H9 (cell line): Measurements from ENCODE around the gene TMEM198. TPM values are rescaled to one million over a fixed set of nuclear protein-coding genes. Genes with fewer than 3 reads are reported as not detected.

ENCODE experiments used
- DNase-seq: peaks from one replicate; pipeline ENCODE4 v3.0.0-alpha.2; 2017
- H2AFZ ChIP-seq: one replicate; pipeline ENCODE4 v1.6.1; 2013; ENCODE audit warnings: mild to moderate bottlenecking, low read length, control low read depth, moderate library complexity
- H2AK5ac ChIP-seq: 2 replicates; pipeline ENCODE4 v1.6.1; 2013; ENCODE audit warnings: low read length, control low read depth, mixed read lengths; ENCODE audit not compliant: insufficient read length
- H2BK120ac ChIP-seq: one replicate; pipeline ENCODE4 v1.6.1; 2013; ENCODE audit warnings: low read depth, mild to moderate bottlenecking, low read length, control low read depth, inconsistent platforms; ENCODE audit not compliant: poor library complexity, severe bottlenecking
- H2BK12ac ChIP-seq: 2 replicates; pipeline ENCODE4 v1.6.1; 2013; ENCODE audit warnings: low read length, control low read depth, mixed read lengths, low read depth; ENCODE audit not compliant: insufficient read length
- H2BK15ac ChIP-seq: 2 replicates; pipeline ENCODE4 v1.6.1; 2013; ENCODE audit warnings: low read depth, low read length, control low read depth
- H2BK20ac ChIP-seq: one replicate; pipeline ENCODE4 v1.6.1; 2013; ENCODE audit warnings: low read depth, mild to moderate bottlenecking, low read length, control low read depth, inconsistent platforms; ENCODE audit not compliant: poor library complexity, severe bottlenecking
- H2BK5ac ChIP-seq: 2 replicates; pipeline ENCODE4 v1.6.1; 2013; ENCODE audit warnings: low read length, control low read depth, mixed read lengths; ENCODE audit not compliant: insufficient read length
- H3K14ac ChIP-seq: 2 replicates; pipeline ENCODE4 v1.6.1; 2013; ENCODE audit warnings: low read length, control low read depth; ENCODE audit not compliant: insufficient read depth
- H3K18ac ChIP-seq: 2 replicates; pipeline ENCODE4 v1.6.1; 2013; ENCODE audit warnings: low read depth, mild to moderate bottlenecking, mixed read lengths, low read length, control low read depth; ENCODE audit not compliant: insufficient read length
- H3K23ac ChIP-seq: 2 replicates; pipeline ENCODE4 v1.6.1; 2013; ENCODE audit warnings: low read length, control low read depth, mixed read lengths, low read depth; ENCODE audit not compliant: insufficient read length
- H3K23me2 ChIP-seq: 2 replicates; pipeline ENCODE4 v1.6.1; 2013; ENCODE audit warnings: low read depth, mild to moderate bottlenecking, mixed read lengths, low read length, control low read depth; ENCODE audit not compliant: insufficient read length, poor library complexity, severe bottlenecking
- H3K27ac ChIP-seq: 2 replicates; pipeline ENCODE4 v1.5.1; 2013; ENCODE audit warnings: low read length, control low read depth, mixed read lengths, low read depth; ENCODE audit not compliant: insufficient read length
- H3K27me3 ChIP-seq: 2 replicates; pipeline ENCODE4 v1.6.1; 2013; ENCODE audit warnings: low read length, control low read depth, inconsistent platforms; ENCODE audit not compliant: insufficient read depth
- H3K4ac ChIP-seq: 2 replicates; pipeline ENCODE4 v1.6.1; 2013; ENCODE audit warnings: low read depth, mild to moderate bottlenecking, control low read depth, inconsistent platforms, low read length, moderate library complexity
- H3K4me1 ChIP-seq: 2 replicates; pipeline ENCODE4 v1.6.1; 2013; ENCODE audit warnings: low read length, control low read depth, inconsistent platforms; ENCODE audit not compliant: insufficient read depth
- H3K4me2 ChIP-seq: 2 replicates; pipeline ENCODE4 v1.6.1; 2013; ENCODE audit warnings: low read length, control low read depth, mixed read lengths; ENCODE audit not compliant: insufficient read length, insufficient read depth
- H3K56ac ChIP-seq: 2 replicates; pipeline ENCODE4 v1.6.1; 2013; ENCODE audit warnings: low read depth, mild to moderate bottlenecking, mixed read lengths, low read length, control low read depth; ENCODE audit not compliant: insufficient read length
- H3K79me1 ChIP-seq: 2 replicates; pipeline ENCODE4 v1.6.1; 2013; ENCODE audit warnings: low read depth, mild to moderate bottlenecking, moderate library complexity, low read length, control low read depth, inconsistent platforms; ENCODE audit not compliant: insufficient read depth, poor library complexity, severe bottlenecking
- H3K79me2 ChIP-seq: 2 replicates; pipeline ENCODE4 v1.6.1; 2013; ENCODE audit warnings: low read length, control low read depth, inconsistent platforms; ENCODE audit not compliant: insufficient read depth
- H3K9ac ChIP-seq: 2 replicates; pipeline ENCODE4 v1.6.1; 2013; ENCODE audit warnings: low read length, control low read depth, mixed read lengths; ENCODE audit not compliant: insufficient read length; ENCODE audit errors: extremely low read depth
- H3K9me3 ChIP-seq: one replicate; pipeline ENCODE4 v1.6.1; 2013; ENCODE audit warnings: low read depth, low read length, inconsistent platforms; ENCODE audit not compliant: control insufficient read depth
- H3T11ph ChIP-seq: one replicate; pipeline ENCODE4 v1.6.1; 2013; ENCODE audit warnings: mild to moderate bottlenecking, low read length, control low read depth, inconsistent platforms
- H4K20me1 ChIP-seq: one replicate; pipeline ENCODE4 v1.6.1; 2013; ENCODE audit not compliant: control insufficient read depth, insufficient read length, insufficient read depth
- H4K5ac ChIP-seq: 2 replicates; pipeline ENCODE4 v1.6.1; 2013; ENCODE audit warnings: low read depth, mild to moderate bottlenecking, mixed read lengths, low read length, control low read depth; ENCODE audit not compliant: insufficient read length
- H4K8ac ChIP-seq: replicated peaks from 2 replicates; pipeline ENCODE4 v1.6.1; 2013; ENCODE audit warnings: low read length, control low read depth, mixed read lengths, low read depth; ENCODE audit not compliant: insufficient read length
- H4K91ac ChIP-seq: 2 replicates; pipeline ENCODE4 v1.6.1; 2013; ENCODE audit warnings: low read depth, mild to moderate bottlenecking, moderate library complexity, mixed read lengths, low read length, control low read depth; ENCODE audit not compliant: insufficient read length
- H3K27ac Mint-ChIP-seq, 3 experiments: 2 replicates in 2 of 3; 3 replicates in 1 of 3; pipeline ENCODE4 v1.8.0; 2020 to 2021; ENCODE audit warnings: mixed read lengths in 3 of 3, mild to moderate bottlenecking in 1 of 3, moderate library complexity in 1 of 3
- H3K27me3 Mint-ChIP-seq: 2 replicates; pipeline ENCODE4 v1.8.0; 2021; ENCODE audit warnings: low read depth, mild to moderate bottlenecking, moderate library complexity, mixed read lengths
- H3K36me3 Mint-ChIP-seq, 3 experiments: 2 replicates in 2 of 3; 3 replicates in 1 of 3; pipeline ENCODE4 v1.8.0; 2020 to 2021; ENCODE audit warnings: low read depth in 3 of 3, mixed read lengths in 3 of 3; ENCODE audit not compliant: insufficient read depth in 1 of 3
- H3K4me1 Mint-ChIP-seq, 2 experiments: 2 replicates each; pipeline ENCODE4 v1.8.0; 2020; ENCODE audit warnings: mixed read lengths in 2 of 2
- H3K4me3 Mint-ChIP-seq, 2 experiments: 2 replicates in 1 of 2; 3 replicates in 1 of 2; pipeline ENCODE4 v1.8.0; 2020 to 2021; ENCODE audit warnings: mild to moderate bottlenecking in 2 of 2, mixed read lengths in 2 of 2, moderate library complexity in 1 of 2
- H3K9me3 Mint-ChIP-seq, 2 experiments: 2 replicates in 1 of 2; 3 replicates in 1 of 2; pipeline ENCODE4 v1.8.0; 2020; ENCODE audit warnings: mild to moderate bottlenecking in 2 of 2, mixed read lengths in 2 of 2, moderate library complexity in 1 of 2
- WGBS: extraction: QIAGEN DNeasy Blood & Tissue Kit; methylation state at CpG from one replicate; pipeline ENCODE4 v1.1.7; 2013; ENCODE audit warnings: missing lambda C conversion rate, low lambda C conversion rate, mixed read lengths; ENCODE audit not compliant: insufficient read length; ENCODE audit errors: extremely low coverage; 5-methylcytosine and 5-hydroxymethylcytosine counted together
- total RNA-seq: library from RNA; stranded (reverse); gene quantifications from 2 replicates; pipeline ENCODE4 v1.2.1, GENCODE V29; 2021
- TF ChIP-seq, protein P1 (sequence below): fragments of 200-600 bp; sonication (generic); conservative IDR thresholded peaks from 3 replicates; pipeline ENCODE4 v1.8.0; 2021; ENCODE audit warnings: antibody characterized with exemption, mild to moderate bottlenecking

TMEM198 gene
- total RNA-seq, 1 experiment from 2014 or later: 7.7 TPM

DNA sequence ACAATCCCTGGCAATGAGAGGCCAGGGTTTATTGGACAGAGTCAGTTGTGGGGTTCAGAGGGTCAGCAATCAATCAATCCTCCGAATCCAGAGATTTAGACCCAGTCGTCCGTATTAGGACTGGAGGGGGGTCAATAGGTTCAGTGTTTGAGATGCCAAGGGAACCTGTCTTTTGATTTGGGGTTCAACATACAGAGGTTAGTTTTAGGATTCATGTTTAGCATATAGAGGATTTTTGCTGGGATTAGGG is 44.8 kb upstream of the TMEM198 start:
- peaks cover 15% of the 10 kb centered on the region; the same call in 1 of the 2 replicates for H3K27me3 ChIP-seq
- no peak overlapping the region for H3K18ac ChIP-seq
- H4K91ac ChIP-seq: no peak overlapping the region
- no peak overlapping the region for H3K27ac ChIP-seq
- TF ChIP-seq, protein P1, sequence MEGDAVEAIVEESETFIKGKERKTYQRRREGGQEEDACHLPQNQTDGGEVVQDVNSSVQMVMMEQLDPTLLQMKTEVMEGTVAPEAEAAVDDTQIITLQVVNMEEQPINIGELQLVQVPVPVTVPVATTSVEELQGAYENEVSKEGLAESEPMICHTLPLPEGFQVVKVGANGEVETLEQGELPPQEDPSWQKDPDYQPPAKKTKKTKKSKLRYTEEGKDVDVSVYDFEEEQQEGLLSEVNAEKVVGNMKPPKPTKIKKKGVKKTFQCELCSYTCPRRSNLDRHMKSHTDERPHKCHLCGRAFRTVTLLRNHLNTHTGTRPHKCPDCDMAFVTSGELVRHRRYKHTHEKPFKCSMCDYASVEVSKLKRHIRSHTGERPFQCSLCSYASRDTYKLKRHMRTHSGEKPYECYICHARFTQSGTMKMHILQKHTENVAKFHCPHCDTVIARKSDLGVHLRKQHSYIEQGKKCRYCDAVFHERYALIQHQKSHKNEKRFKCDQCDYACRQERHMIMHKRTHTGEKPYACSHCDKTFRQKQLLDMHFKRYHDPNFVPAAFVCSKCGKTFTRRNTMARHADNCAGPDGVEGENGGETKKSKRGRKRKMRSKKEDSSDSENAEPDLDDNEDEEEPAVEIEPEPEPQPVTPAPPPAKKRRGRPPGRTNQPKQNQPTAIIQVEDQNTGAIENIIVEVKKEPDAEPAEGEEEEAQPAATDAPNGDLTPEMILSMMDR: no peak
- no peak overlapping the region for H2BK15ac ChIP-seq
- peaks cover 5 to 6% (median 6%) of the 10 kb centered on the region in 3 experiments; a peak in 6 of 7 replicates for H3K36me3 Mint-ChIP-seq
- H3K4me3 Mint-ChIP-seq: peak overlapping the region; percentile 81 to 96
- peaks cover 38% of the 10 kb centered on the region for H3K27me3 Mint-ChIP-seq
- no peak overlapping the region for H4K5ac ChIP-seq
- no peak overlapping the region for H2BK5ac ChIP-seq
- H3T11ph ChIP-seq: no peak overlapping the region
- no peak overlapping the region for H3K56ac ChIP-seq
- H4K20me1 ChIP-seq: peaks cover 5% of the 10 kb centered on the region
- peaks cover 12% of the 10 kb centered on the region; the same call in 1 of the 2 replicates for H3K4me1 ChIP-seq
- H2AK5ac ChIP-seq: no peak overlapping the region
- no peak overlapping the region for H2BK20ac ChIP-seq
- no peak for DNase-seq
- no peaks in the 10 kb centered on the region; a peak in 1 of 5 replicates for H3K9me3 Mint-ChIP-seq
- no peak overlapping the region for H2BK12ac ChIP-seq
- H3K23me2 ChIP-seq: peaks cover 24% of the 10 kb centered on the region
- H3K9me3 ChIP-seq: no peaks in the 10 kb centered on the region
- no peak overlapping the region for H3K4ac ChIP-seq
- H4K8ac ChIP-seq: no peak overlapping the region
- H3K23ac ChIP-seq: no peak overlapping the region
- peak overlapping the region in 2 of 3 experiments; percentile 4 to 78; a peak in 4 of 7 replicates for H3K27ac Mint-ChIP-seq
- no CpG with 5 or more reads among the region's 3 CpGs for WGBS
- no peak overlapping the region for H2AFZ ChIP-seq
- H3K9ac ChIP-seq: peak overlapping the region; percentile 74
- H2BK120ac ChIP-seq: no peak overlapping the region
- H3K4me2 ChIP-seq: peak overlapping the region; percentile 85
- no peak overlapping the region for H3K14ac ChIP-seq
- H3K4me1 Mint-ChIP-seq: peaks cover 36 to 52% of the 10 kb centered on the region in 2 experiments
- H3K79me2 ChIP-seq: no peaks in the 10 kb centered on the region
- no peaks in the 10 kb centered on the region for H3K79me1 ChIP-seq
